Gastrocnemius medialis (tissue), 4 donors: ENCODE measurements around the gene MAD1L1.

ENCODE experiments used
- POLR2A ChIP-seq, 2 donors: fragments of 450-650 bp; IDR thresholded peaks; one replicate each; pipeline ENCODE4 v1.6.1; 2017; ENCODE audit warnings: antibody characterized with exemption in 2 of 2, mild to moderate bottlenecking in 2 of 2, moderate library complexity in 2 of 2
- TF ChIP-seq, protein P1 (sequence below), 5 experiments: fragments of 450-650 bp in 3 of 5; fragments of 200-600 bp in 2 of 5; sonication (generic) in 2 of 5; IDR thresholded peaks in 4 of 5; conservative IDR thresholded peaks in 1 of 5; 1 replicate in 4 of 5; 2 replicates in 1 of 5; pipeline ENCODE4 v1.5.1; 2016 to 2019; ENCODE audit warnings: antibody characterized with exemption in 5 of 5, mild to moderate bottlenecking in 3 of 5, moderate library complexity in 3 of 5

DNA sequence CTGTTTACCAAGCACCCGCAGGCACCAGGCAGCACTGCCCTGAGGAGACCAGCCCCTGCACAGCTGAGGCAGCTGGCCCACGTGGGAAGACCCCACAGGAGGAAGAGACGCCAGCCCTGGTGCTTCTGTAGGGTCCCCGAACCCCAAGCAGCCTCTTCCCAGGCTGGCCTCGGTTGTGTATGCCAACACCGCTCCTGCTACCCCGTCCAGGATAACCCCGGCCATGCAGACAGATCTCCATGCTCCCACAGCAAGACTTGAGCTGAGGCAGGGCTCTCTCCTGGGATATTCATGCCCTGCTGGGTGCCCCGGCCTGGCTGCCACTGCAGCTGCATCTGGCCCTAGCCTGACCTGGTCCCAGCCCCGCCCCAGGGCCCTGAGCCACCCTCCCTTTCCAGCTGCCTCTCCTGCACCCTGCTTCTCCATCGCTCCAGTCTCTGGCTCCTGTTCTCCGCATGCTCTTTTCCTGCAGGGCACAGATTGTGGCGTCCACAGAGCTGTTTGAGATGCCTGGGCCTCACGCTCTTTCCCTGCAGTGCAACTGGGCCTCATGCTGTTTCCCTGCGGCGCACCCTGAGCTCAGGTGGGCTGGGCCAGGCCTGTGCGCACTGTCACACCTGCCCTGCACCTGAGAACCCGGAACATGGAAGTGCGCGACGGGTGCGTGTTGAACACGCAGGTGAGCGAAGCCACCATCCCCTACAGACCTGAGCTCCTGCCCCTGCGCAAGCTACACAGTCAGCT lies 326.5 kb downstream of the MAD1L1 start:
- no peak for TF ChIP-seq POLR2A (IDR thresholded peaks at IDR 0.05)
- TF ChIP-seq, protein P1, sequence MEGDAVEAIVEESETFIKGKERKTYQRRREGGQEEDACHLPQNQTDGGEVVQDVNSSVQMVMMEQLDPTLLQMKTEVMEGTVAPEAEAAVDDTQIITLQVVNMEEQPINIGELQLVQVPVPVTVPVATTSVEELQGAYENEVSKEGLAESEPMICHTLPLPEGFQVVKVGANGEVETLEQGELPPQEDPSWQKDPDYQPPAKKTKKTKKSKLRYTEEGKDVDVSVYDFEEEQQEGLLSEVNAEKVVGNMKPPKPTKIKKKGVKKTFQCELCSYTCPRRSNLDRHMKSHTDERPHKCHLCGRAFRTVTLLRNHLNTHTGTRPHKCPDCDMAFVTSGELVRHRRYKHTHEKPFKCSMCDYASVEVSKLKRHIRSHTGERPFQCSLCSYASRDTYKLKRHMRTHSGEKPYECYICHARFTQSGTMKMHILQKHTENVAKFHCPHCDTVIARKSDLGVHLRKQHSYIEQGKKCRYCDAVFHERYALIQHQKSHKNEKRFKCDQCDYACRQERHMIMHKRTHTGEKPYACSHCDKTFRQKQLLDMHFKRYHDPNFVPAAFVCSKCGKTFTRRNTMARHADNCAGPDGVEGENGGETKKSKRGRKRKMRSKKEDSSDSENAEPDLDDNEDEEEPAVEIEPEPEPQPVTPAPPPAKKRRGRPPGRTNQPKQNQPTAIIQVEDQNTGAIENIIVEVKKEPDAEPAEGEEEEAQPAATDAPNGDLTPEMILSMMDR (IDR thresholded peaks at IDR 0.05 in 4 of 5, conservative IDR thresholded peaks at IDR 0.05 in 1 of 5), result no peak
